ENCODE data around the gene PRELID2. TPM values are rescaled to one million over a fixed set of nuclear protein-coding genes. Genes with fewer than 3 reads are reported as not detected.
"Not testable (repeated sequence)": the region's sequence is repeated elsewhere in the genome, so short reads cannot be mapped to it uniquely, and the experiment has no call there.

PRELID2 gene
- polyA plus RNA-seq, 3 donors: 3.0 to 9.4 (median 6.9) TPM

- no peak overlapping the region for H3K27ac ChIP-seq (ENCODE audit: low read depth, low read length)
- 76 to 94% (median 94%) methylated on average over 5 of the region's 5 CpGs for WGBS, 3 donors
These were observed 28.2 kb downstream of the PRELID2 start for GRCh38 chr5:145806923-145807322.

GRCh38 chr5:145805819-145806218 lies 29.3 kb downstream of the PRELID2 start:
- 86 to 88% (median 87%) methylated on average over 4 of the region's 4 CpGs for WGBS, 3 donors
- no peak overlapping the region for H3K27ac ChIP-seq (ENCODE audit: low read depth, low read length)

GRCh38 chr5:145804701-145805100 lies 30.4 kb downstream of the PRELID2 start:
- WGBS, 3 donors: 95 to 100% (median 97%) methylated on average over 3 of the region's 3 CpGs
- no peak overlapping the region for H3K27ac ChIP-seq (ENCODE audit: low read depth, low read length)

- H3K27ac ChIP-seq (ENCODE audit: low read depth, low read length): no peak overlapping the region
- 89 to 92% (median 90%) methylated on average over 9 of the region's 9 CpGs for WGBS, 3 donors
These were observed 31.8 kb downstream of the PRELID2 start for GRCh38 chr5:145803112-145804004.

GRCh38 chr5:145801195-145801594 lies 33.9 kb downstream of the PRELID2 start:
- WGBS, 3 donors: 82 to 94% (median 90%) methylated on average over 4 of the region's 4 CpGs
- H3K27ac ChIP-seq (ENCODE audit: low read depth, low read length): no peak overlapping the region

- H3K27ac ChIP-seq (ENCODE audit: low read depth, low read length): no peak overlapping the region
- 61 to 71% (median 62%) methylated on average over 2 of the region's 2 CpGs for WGBS, 3 donors
These were observed 35.0 kb downstream of the PRELID2 start for GRCh38 chr5:145800181-145800580.

GRCh38 chr5:145798503-145798902 lies 36.6 kb downstream of the PRELID2 start:
- H3K27ac ChIP-seq (ENCODE audit: low read depth, low read length): not testable (repeated sequence)

GRCh38 chr5:145797336-145797735 lies 37.8 kb downstream of the PRELID2 start:
- WGBS, 3 donors: 60 to 95% (median 92%) methylated on average over 1 of the region's 1 CpG
- no peak overlapping the region for H3K27ac ChIP-seq (ENCODE audit: low read depth, low read length)

GRCh38 chr5:145796318-145796717 lies 38.8 kb downstream of the PRELID2 start:
- H3K27ac ChIP-seq (ENCODE audit: low read depth, low read length): no peak overlapping the region
- 80 to 86% (median 81%) methylated on average over 2 of the region's 2 CpGs for WGBS, 3 donors

- 75 to 85% (median 77%) methylated on average over 2 of the region's 2 CpGs for WGBS, 3 donors
- H3K27ac ChIP-seq (ENCODE audit: low read depth, low read length): no peak overlapping the region
These were observed 41.6 kb downstream of the PRELID2 start for GRCh38 chr5:145793574-145793973.

- no peak overlapping the region for H3K27ac ChIP-seq (ENCODE audit: low read depth, low read length)
- WGBS, 3 donors: 33 to 48% (median 39%) methylated on average over 3 of the region's 3 CpGs
These were observed 42.3 kb downstream of the PRELID2 start for GRCh38 chr5:145792840-145793239.

GRCh38 chr5:145791866-145792265 lies 43.3 kb downstream of the PRELID2 start:
- 93 to 94% (median 93%) methylated on average over 9 of the region's 9 CpGs for WGBS, 3 donors
- no peak overlapping the region for H3K27ac ChIP-seq (ENCODE audit: low read depth, low read length)

GRCh38 chr5:145787996-145788395 lies 47.1 kb downstream of the PRELID2 start:
- no peak overlapping the region for H3K27ac ChIP-seq (ENCODE audit: low read depth, low read length)
- 0 to 38% (median 23%) methylated on average over 1 of the region's 1 CpG for WGBS, 3 donors

- H3K27ac ChIP-seq (ENCODE audit: low read depth, low read length): no peak overlapping the region
- 85 to 95% (median 89%) methylated on average over 3 of the region's 3 CpGs for WGBS, 3 donors
These were observed 47.6 kb downstream of the PRELID2 start for GRCh38 chr5:145787507-145787906.

- no peak overlapping the region for H3K27ac ChIP-seq (ENCODE audit: low read depth, low read length)
- WGBS, 3 donors: 56 to 78% (median 59%) methylated on average over 5 of the region's 5 CpGs
These were observed 48.1 kb downstream of the PRELID2 start for GRCh38 chr5:145787001-145787400.

GRCh38 chr5:145780982-145781381 lies 54.2 kb downstream of the PRELID2 start:
- 80 to 96% (median 84%) methylated on average over 2 of the region's 2 CpGs for WGBS, 3 donors

GRCh38 chr5:145778144-145778900 lies 56.8 kb downstream of the PRELID2 start:
- 96 to 98% (median 97%) methylated on average over 12 of the region's 12 CpGs for WGBS, 3 donors

More at GRCh38 chr5:145780982-145781381, 54.2 kb downstream of the PRELID2 start:
- H3K27ac ChIP-seq (ENCODE audit: low read depth, low read length): no peak overlapping the region

GRCh38 chr5:145777445-145778063 lies 57.6 kb downstream of the PRELID2 start:
- WGBS, 3 donors: 93 to 95% (median 95%) methylated on average over 11 of the region's 11 CpGs
- H3K27ac ChIP-seq (ENCODE audit: low read depth, low read length): no peak overlapping the region

More at GRCh38 chr5:145778144-145778900, 56.8 kb downstream of the PRELID2 start:
- H3K27ac ChIP-seq (ENCODE audit: low read depth, low read length): no peak overlapping the region

- WGBS, 3 donors: 66 to 75% (median 72%) methylated on average over 2 of the region's 2 CpGs
- H3K27ac ChIP-seq (ENCODE audit: low read depth, low read length): no peak overlapping the region
These were observed 58.3 kb downstream of the PRELID2 start for GRCh38 chr5:145776886-145777285.

Measured in adipose tissue (tissue), 3 donors.